EL (cell line): Measurements from ENCODE around the gene HECW1.
A peak's percentile ranks its signal among the peaks of the same experiment; 100 is the strongest.
"Not testable (repeated sequence)": the region's sequence is repeated elsewhere in the genome, so short reads cannot be mapped to it uniquely, and the experiment has no call there.

Experiments used
- DNase-seq: peaks from one replicate; pipeline ENCODE4 v3.0.0-alpha.2; 2016

HECW1 gene

DNA sequence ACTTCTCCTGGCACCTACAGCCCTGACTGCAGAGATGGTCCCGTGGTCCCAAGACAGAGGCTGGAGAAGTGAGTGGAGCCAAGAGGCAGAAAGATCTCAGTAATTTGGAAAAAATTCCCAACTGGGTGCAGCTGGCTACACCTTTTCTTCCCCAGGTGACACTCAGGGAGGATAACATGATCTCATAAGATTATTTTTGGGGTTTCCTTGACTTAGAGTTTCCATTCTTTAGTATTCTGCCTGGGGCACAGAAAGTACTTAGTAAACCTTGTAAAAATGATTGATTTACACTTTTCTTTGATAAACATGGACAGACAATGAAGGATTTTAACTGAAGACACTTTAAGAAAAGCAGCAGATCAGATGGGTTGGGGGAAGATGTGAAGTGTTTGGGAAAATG lies 38.6 kb downstream of the HECW1 start:
- no peak for DNase-seq

DNA sequence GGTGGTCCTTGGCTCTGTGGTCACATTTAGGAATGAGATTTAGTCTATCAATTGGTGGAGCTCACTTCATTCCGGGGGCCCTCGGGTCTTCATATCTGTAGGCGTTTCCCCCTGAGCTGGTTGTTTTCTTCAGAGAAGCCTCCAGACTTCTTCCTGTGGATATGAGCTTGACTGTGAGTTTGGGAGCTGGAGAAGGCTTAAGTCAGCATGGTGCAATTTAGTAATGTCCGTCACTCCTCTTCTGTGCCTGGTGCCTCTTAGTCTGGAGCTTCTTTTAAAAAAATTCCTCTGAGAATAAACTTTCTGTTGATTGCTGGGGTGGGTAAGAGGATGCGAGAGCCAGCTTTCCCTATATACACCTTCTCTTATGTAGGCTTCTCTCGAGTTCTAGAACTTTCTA lies 40.2 kb downstream of the HECW1 start:
- no peak for DNase-seq

DNA sequence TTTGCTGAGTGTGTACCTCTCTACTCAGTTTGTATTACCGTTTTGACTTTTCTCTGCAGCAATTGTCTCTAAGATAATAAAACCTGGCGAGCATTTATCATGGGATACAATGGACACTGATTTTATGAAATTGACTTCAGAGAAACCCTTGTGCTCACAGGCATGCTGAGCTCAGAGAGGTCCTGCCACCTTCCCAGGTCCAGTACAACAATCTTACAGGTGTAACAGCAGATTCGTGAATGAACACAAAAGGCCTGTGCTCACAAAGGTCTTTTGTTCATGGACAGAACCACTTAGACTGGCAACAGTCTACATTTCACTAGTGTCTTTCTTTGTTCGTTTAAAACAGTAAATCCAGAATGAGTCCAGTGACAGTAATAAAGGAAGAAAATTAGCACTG lies 43.2 kb downstream of the HECW1 start:
- no peak for DNase-seq

DNA sequence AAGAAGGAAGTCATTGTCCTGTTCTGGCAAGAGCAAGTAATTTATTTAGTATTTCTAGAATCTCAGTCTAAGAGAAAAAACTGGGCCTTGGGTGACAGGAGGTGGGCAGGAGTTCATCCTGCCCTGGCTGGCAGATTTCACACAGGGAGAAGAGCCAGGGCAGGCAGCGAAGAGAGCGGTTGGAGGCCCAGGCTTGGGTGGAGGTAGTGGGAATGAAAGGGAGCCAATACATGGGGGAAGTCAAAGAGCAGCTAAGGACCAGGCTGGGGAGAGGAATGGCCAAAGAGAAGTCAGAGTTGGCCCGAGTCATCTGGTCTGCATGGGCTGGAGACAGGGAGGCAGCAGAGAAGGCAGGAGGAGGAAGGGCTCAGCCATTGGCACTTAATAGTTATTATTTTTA lies 51.4 kb downstream of the HECW1 start:
- DNase-seq = no peak

DNA sequence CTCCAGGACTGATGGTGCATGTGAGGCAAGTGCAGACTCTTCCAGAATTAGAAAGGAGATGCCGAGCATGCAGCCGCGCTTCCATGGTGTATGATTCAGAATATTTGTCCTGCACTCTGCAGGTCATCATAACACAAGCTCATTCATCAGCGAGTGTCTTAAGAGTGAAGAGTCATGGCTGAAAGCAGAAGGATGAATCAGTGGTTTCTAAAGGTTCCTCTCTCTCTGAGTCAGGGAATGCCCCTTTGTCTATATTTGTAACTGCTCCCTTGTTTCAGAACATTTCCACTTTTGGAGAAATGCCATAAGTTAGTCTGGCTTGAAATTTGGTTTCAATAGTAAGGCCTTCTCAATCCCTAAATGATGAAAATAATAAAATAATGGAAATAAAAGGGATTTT lies 52.3 kb downstream of the HECW1 start:
- DNase-seq = peak; percentile 91

DNA sequence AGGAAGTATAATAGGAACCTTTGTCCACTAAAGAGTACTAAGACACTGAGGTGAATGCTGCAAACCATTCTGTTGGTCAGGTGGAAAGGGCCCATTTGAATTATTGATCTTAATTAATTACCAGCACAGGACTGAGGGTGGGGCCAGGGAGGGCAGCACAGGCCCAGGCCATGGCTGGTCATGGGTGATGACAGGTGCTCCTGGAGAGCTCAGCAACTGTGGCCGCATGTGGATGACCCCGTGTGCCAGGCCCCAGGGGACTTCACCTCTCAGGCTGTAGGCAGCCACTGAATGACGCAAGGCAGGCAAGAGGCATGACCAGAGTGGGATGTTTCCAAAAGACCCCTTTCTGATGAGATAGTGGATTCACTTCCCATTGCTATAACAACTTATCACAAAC lies 54.2 kb downstream of the HECW1 start:
- no peak for DNase-seq

DNA sequence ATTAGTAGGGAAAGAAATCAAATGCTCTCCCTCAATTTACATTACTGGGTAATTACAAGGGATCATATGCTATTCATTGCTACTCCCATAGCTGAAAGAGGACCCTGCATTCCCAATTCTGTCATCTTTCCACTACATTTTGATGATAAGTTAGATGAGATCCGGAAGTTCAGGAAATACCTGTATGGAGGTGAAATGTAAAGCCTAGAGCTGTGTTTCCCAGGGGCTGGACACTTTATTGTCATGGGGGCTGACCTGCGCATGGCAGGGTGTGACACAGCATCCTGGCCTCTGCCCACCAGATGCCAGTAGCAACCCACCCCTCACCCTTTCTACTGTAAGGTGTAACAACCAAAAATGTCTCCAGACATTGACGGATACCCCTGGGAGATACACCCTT lies 56.6 kb downstream of the HECW1 start:
- DNase-seq = no peak

DNA sequence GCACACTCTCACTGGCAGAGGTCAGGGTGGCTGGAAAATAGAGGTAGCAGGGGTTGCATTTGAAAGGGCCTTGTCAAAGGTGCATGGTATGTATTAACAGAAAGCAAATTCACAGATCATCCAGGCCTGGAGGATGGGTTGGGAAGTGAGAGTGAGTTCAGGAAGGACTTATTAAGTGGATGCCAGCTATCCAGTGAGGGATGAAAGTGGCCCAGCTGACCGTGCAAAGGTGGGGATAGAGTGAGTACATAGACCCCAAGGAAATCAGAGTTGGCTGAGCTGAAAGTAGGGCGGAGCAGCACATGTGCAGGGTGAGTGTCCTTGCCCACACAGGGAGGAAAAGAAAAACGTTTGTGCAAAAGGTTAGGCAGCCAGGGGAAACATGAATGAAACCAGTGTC lies 58.1 kb downstream of the HECW1 start:
- DNase-seq = no peak

DNA sequence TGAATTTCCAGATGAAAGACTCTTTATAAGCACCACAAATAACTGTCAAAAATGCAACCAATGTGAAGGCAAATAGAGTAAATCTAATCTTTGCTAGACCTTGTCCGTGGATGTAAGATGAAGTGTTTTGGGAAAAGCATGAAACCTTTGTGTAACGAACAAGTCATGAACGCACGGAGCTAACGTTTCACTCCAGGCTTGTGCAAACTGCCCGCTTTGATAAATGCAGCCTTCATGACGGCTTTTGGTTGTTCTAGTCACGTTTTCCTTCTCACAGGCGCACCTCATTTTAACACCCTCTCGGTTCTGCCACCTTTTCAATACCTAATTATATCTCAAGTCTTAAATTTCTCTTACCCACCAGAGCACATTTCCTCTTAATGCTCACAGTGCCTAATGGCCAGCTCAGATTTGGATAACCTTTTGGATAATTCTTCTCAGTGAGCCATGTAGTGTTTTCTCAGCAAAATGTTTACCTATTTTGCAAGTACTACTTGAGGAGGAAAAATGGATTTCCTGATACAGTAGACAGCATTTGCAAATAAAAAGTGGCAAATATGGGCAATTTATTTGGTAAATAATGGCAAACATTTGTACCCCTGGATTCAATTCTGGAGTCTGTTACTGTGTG lies 63.2 kb downstream of the HECW1 start:
- DNase-seq = no peak

DNA sequence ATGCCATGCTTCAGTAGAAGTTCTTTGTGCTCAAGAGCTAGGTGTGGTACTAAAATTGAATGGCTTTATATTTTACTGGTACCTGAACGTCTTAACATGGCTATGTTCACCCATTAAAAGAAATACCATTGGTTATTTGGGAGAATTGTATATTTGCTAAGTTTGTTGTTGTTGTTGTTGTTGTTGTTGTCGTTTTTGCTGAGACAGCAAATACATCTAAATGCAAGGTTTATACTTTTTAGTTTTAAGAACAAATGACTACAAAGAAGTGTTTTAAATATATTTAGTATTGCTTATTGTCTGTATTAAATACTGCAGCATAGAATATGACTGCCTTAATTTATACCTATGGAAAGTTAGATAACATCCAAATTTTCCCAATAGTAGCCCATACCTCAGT lies 66.9 kb downstream of the HECW1 start:
- no peak for DNase-seq

DNA sequence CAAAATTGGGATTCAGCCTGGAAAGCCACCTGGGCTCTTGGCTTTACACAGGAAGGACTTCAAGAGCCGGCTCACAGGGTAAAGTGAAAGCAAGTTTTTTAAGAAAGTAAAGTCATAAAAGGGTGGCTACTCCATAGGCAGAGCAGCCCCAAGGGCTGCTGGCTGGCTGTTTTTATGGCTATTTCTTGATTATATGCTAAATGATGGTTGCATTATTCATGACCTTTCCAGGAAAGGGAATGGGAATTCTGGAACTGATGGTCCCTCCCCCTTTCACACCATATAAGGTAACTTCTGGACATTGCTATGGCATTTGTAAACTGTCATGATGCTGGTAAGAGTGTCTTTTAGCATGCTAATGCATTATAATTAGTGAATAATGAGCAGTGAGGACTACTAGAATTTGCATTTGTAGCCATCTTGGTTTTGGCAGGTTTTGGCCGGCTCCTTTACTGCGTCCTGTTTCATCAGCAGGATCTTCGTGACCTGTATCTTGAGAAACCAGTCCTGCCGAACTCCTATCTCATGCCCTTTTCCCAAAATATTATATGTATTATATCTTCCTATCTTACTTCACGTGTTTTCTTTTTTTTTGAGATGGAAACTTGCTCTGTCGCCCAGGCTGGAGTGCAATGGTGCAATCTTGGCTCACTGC lies 80.5 kb downstream of the HECW1 start:
- no peak for DNase-seq

DNA sequence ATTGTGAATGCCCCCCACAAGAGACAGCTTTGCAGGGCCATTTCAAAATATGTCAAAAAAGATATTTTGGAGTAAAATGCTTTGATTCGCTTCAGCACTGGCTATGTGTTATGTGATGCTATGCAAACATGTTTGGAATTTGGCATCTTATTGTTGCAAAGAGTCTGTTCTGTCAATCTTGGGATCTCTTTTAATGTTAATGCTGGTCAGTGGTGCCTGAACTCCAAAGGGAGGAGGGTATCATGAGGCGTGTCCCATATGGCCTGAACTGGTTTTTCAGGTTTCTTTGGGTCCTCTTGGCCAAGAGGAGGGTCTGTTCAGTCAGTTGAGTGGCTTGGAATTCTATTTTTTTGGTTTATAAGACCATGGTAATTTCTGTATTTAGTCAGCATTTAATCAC lies 81.4 kb downstream of the HECW1 start:
- no peak for DNase-seq

DNA sequence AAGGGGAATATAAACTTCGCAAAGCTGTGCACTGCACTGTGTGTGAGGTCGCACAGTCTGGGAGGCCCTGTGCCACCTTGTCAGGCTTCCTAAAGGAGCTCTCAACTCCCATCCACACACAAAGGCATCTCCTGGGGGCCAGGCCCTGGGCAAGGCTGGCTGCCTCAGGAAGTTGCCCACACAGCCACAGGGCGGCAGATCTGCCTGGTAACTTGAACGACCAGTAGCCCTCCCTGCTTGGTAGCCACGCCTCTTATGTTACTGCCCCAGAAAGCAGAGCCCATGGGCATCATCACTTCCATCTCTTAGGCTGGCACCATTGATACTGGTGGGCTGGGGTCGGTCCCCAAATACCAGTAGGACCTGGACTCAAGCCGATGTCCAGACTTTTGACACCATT lies 82.8 kb downstream of the HECW1 start:
- DNase-seq = no peak

DNA sequence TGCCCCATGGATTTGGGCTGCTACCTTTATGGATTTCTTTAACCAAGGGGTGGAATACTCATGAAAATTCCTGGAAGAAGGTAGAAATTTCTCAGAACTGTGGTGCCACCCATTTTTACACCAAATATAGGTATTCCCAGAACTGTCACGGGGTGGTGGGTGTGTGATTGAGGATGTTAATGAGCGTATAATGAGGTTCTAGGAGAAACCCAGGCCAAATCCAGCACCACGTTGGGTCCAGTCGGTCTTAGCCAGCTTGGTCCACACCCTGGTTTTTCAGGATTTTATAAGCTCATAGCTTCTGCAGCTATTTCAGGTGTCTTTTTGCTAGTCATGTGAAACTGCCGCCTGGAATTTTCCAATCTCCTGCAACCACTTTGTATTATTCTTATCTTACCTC lies 83.3 kb downstream of the HECW1 start:
- DNase-seq = no peak

DNA sequence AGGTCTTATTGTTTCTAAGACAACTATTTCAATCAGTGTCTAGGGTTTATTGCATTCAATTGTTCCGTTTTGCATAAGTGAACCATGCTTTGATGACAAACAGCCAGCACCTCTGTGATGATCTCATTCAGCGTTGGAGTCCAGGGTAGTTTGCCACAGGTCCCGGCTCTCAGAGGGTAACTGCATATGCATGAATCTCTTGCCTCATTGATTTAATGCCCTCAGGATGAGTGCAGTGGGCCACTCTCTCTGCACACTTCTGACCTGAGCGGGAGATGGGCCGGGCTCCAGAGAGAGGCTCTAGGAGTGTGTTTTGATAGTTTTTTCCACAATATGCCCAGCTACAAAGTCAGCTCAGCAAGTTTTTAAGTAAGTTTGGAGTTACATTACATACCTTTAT lies 83.9 kb downstream of the HECW1 start:
- peak; percentile 8 for DNase-seq

DNA sequence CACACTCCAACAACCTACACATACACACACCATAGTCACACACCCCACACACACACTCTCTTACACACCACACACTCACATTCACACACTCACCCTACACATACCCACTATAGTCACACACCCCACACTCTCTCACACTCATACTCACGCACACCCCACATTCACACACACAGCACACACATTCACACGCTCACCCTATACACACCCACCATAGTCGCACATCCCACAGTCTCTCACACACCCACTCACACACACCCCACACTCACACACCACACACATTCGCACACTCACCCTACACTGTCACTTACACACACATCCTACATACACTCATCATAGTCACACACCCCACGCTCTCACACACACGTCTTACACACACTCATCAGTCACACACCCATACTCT lies 85.6 kb downstream of the HECW1 start:
- DNase-seq = no peak

DNA sequence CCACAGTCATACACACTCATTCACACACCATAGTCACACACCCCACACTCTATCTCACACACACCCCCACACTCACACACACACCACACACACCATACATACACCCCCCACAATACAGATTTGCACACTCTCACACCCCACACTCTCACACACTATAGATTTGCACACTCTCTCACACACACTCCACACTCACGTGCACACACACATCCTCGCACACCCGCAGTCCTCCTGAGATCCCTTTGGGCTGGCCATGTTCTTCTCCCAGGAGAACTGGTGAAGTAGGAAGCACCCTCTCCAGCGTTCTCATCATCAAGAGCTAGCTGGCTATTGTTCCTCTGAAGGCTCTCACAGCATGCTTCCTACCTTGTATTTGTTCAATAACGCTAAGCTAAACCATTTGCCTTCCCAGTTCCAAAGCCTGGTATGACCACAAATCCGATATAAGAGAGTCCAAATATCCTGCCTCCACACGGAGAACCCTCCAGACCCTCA lies 86.2 kb downstream of the HECW1 start:
- DNase-seq = no peak

DNA sequence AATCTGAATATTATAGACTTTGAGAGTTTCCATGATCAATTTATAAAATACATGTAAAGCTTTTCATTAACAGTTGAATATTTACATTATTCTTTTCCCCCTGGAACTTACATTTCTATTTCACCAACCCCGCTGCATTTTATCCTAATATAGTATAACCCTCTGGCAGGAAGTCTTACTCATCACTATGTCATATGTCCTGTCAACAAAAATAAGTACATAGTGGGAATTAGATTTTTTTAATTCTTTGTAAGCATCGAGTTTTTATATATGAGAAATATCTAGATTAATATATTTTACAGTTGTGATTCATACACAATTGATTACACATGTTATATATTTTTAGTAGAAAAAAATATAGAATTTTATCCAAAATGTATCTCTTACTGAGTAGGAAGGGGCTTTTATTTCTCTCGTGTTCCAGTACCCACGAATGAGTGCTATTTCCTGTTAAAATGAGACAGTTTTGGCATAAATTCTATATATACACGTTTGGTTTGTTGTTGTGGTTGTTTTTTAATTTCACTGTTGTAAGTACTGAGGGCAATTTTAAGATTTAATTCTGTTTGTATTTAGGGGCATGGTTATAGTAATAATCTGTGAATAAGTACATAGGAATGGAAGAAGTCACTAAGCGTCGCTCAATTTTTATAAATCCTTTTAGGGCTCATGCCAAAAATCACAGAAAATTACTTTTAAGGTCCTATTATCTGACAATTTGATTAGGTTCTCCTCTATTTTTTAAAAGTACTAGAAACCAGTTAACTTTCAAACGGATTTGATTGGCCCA lies 87.1 kb downstream of the HECW1 start:
- DNase-seq = peak; percentile 57

DNA sequence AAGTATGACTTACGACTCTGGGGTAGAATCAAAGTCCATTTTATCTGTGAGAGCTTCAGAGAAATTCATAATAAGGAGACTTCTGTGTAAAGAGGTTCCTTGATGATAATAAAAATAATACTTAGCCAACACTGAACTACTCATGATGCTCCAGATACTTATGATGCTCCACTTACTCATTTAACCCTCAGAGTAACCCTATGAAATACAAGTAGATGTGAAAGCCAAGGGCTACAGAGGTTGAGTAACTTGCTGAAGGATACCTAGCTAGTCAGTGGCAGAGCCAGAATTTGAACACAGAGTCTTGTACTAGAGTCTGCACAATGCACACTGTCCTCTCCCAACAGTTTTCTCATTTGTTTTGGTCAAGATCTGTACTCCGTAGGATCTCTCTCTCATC lies 89.5 kb downstream of the HECW1 start:
- DNase-seq = peak; percentile 14

DNA sequence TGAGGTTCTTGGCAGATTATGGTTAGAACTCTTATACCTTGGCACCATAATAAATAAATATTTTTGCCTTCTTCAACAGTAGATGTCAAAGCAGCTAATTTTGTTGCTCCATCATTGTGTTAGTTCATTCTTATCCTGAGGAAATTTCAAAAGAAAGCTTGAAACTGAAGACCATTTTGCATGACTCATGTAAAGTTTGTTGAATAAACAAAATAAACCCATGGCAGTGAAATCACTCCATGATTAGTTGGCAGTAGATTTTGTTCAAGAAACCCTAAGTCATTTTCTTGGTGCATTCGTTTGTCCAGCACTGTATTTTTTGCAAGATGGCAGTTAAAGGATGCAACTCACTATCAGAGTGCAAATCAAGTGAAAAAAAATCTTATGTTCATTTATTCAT lies 91.6 kb downstream of the HECW1 start:
- peak; percentile 36 for DNase-seq

DNA sequence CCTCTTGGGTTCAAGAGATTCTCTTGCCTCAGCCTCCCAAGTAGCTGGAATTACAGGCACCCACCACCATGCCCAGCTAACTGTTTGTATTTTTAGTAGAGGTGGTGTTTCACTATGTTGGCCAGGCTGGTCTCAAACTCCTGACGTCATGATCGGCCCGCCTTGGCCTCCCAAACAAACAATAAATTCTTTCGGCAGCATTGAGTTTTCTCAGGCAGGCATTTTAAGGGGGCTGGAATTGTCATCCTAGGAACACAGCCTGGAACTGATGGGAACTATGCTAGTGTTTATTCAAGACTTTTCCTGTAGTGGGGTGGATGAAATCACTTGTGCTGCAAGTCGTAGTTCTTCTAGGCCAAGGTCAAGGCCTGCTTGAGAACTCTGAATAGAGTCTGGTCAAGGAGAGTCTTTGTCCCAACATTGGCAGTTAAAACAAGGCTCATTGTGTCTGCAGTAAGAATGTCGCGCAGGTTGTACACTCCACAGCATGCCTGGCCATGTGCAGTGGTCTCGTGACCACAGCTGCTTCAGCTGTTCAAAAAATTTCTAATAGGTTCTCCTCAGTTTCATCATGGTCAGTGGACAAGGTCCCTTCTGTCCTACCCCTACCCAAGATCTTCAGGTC lies 92.8 kb downstream of the HECW1 start:
- DNase-seq = no peak

DNA sequence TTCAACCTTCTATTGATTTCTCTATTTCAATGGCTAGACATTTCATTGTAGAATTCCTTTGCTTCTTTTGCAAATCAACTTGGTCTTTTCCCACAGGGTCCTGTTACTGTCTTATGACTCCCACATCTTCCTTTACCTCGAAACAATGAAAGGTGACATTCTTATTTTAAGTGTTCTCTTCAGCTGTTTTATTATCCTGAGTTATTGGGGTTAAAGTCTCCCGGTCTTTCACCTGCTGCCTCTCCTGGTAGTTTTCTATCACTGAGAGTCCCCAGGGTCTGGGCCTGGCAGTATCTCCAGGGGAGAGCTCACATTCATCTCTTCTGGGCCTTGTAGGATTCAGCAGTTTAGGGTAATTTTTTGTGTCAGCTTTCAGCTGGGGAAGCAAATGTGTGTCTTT lies 95.8 kb downstream of the HECW1 start:
- no peak for DNase-seq

DNA sequence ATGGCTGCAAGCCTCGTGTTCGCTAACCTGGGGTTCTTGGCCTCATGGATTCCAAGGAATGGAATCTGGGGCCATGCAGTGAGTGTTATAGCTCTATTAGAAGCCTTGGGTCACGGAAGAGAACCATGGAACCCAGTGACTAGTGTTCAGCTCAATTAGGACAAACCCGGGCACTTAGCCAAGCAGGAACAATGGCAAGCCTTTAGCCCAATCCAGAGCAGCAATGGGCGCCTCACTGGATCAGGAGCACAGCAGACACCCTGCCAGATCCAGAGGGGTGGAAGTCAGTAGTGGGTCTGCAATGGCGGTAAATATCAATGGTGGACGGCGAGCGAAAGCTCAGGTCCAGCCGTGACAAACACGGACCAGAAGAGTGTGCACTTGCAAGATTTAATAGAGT lies 98.1 kb downstream of the HECW1 start:
- DNase-seq = not testable (repeated sequence)

DNA sequence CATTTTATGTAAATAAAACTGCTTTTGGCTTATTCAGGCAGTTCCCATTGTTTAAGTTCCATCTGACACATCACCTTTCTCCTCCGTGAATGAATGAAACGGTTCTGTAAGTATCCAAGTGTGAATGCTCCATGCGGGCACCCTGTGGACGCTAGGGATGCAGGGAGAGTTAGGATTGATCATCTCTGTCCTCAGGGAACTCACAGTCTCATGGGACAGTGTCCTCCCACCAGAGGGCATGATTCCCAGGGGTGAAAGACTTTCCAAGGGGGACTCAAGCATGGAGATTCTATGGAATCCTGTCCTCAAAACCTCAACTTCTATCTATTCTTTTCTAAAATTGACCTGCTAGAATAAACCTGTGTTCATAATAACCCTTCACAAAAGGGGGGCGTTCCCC lies 98.8 kb downstream of the HECW1 start:
- DNase-seq = peak; percentile 30
